NB4 (cell line): ENCODE measurements around the gene DNAJC30.

Experiments used
- MYC ChIP-seq: IDR thresholded peaks from 2 replicates; pipeline ENCODE4 v1.6.1; 2011; ENCODE audit warnings: low read depth, low read length
- POLR2A ChIP-seq: IDR thresholded peaks from 2 replicates; pipeline ENCODE4 v1.6.1; 2011; ENCODE audit warnings: mild to moderate bottlenecking; ENCODE audit not compliant: insufficient read length; ENCODE audit errors: extremely low read depth
- TF ChIP-seq, protein P1 (sequence below): IDR thresholded peaks from one replicate; pipeline ENCODE4 v1.5.1; 2012; ENCODE audit warnings: low read depth, low read length

DNA sequence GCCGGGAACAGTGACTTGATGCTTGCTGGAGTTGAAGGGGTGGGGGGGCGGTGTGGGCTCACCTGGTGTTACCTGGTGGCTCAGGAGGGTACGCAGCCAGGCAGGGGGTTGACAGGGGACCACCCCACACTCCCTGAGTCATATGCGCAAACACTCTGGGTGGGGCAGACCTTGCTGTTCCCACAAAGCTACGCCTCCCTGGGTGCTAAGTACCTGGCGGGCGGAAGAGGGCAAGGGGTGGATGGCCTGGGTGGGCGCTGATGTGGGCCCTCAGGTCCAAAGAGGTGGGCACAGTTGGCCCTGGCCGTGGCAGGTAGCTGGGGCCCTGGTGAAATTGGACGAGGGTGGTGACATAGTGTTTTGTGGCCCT lies 22.3 kb upstream of the DNAJC30 start:
- TF ChIP-seq MYC: no peak
- TF ChIP-seq, protein P1, sequence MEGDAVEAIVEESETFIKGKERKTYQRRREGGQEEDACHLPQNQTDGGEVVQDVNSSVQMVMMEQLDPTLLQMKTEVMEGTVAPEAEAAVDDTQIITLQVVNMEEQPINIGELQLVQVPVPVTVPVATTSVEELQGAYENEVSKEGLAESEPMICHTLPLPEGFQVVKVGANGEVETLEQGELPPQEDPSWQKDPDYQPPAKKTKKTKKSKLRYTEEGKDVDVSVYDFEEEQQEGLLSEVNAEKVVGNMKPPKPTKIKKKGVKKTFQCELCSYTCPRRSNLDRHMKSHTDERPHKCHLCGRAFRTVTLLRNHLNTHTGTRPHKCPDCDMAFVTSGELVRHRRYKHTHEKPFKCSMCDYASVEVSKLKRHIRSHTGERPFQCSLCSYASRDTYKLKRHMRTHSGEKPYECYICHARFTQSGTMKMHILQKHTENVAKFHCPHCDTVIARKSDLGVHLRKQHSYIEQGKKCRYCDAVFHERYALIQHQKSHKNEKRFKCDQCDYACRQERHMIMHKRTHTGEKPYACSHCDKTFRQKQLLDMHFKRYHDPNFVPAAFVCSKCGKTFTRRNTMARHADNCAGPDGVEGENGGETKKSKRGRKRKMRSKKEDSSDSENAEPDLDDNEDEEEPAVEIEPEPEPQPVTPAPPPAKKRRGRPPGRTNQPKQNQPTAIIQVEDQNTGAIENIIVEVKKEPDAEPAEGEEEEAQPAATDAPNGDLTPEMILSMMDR: no peak
- no peak for TF ChIP-seq POLR2A
